GM12878 (cell line): ENCODE data around the gene LEUTX. TPM values are rescaled to one million over a fixed set of nuclear protein-coding genes. Genes with fewer than 3 reads are reported as not detected.

Source experiments
- ATAC-seq: fragments of 200-7000 bp; cut with Tn5 transposase; 3 replicates; pipeline ENCODE4 v1.9.1; 2020; ENCODE audit warnings: mild to moderate bottlenecking, moderate library complexity
- BruUV-seq: library from RNA; stranded (reverse); fragments of 400-500 nt; replicated peaks from 2 replicates; lab custom pipeline; 2021; lab: Mats Ljungman, UMichigan
- CTCF ChIA-PET: fragments of 300-600 bp; sonication (Branson Sonifier 250); formaldehyde crosslinking; extraction: SDS; loops from one replicate; lab custom pipeline; 2021; ENCODE audit warnings: inconsistent platforms; lab: Yijun Ruan, JAX
- POLR2A ChIA-PET: fragments of 350-600 bp; formaldehyde crosslinking; extraction: SDS; loops from one replicate; lab custom pipeline; 2021; ENCODE audit warnings: inconsistent platforms; lab: Charles Lee
- RAD21 ChIA-PET: fragments of 300-600 bp; sonication (Branson Sonifier 250); formaldehyde crosslinking; loops from one replicate; lab custom pipeline; 2023; ENCODE audit warnings: antibody characterized with exemption; ENCODE audit not compliant: unreplicated experiment; lab: Charles Lee
- SMC1A ChIA-PET: fragments of 300-600 bp; sonication (Branson Sonifier 250); formaldehyde crosslinking; loops from one replicate; lab custom pipeline; 2023; ENCODE audit not compliant: unreplicated experiment, uncharacterized antibody; lab: Charles Lee
- DNase-seq: peaks from one replicate; pipeline ENCODE4 v3.0.0-alpha.2; 2011; ENCODE audit warnings: low read depth, low spot score
- FAIRE-seq: peaks from 3 replicates; lab custom pipeline; 2011; peaks lifted over from hg19 to GRCh38; lab: Jason Lieb, UNC
- H2AFZ ChIP-seq: 2 replicates; pipeline ENCODE4 v1.6.0; 2011; ENCODE audit warnings: low read depth, low read length, control low read depth; ENCODE audit not compliant: control insufficient read depth
- H3K27ac ChIP-seq: 2 replicates; pipeline ENCODE4 v1.5.1; 2011; ENCODE audit warnings: control low read depth; ENCODE audit not compliant: control insufficient read depth, insufficient read depth
- H3K27me3 ChIP-seq, 2 experiments: replicated peaks in 1 of 2; 2 replicates each; pipeline versions ENCODE4 v1.6.0 to v1.6.1; 2011; ENCODE audit warnings: low read length in 1 of 2; ENCODE audit not compliant: control insufficient read depth in 2 of 2, insufficient read depth in 2 of 2
- H3K36me3 ChIP-seq, 2 experiments: 2 replicates each; pipeline ENCODE4 v1.5.1; 2011; ENCODE audit warnings: low read length in 1 of 2; ENCODE audit not compliant: control insufficient read depth in 2 of 2, insufficient read depth in 2 of 2
- H3K4me1 ChIP-seq: 2 replicates; pipeline ENCODE4 v1.6.1; 2011; ENCODE audit warnings: mild to moderate bottlenecking, low read length, moderate library complexity, mixed read lengths; ENCODE audit not compliant: control insufficient read depth, insufficient read depth
- H3K4me2 ChIP-seq: 2 replicates; pipeline ENCODE4 v1.6.0; 2011; ENCODE audit warnings: control low read depth; ENCODE audit not compliant: control insufficient read depth, insufficient read depth
- H3K4me3 ChIP-seq: fragments of 200-600 bp; sonication (generic); 2 replicates; pipeline ENCODE4 v1.5.1; 2016
- H3K79me2 ChIP-seq: 2 replicates; pipeline ENCODE4 v1.6.0; 2011; ENCODE audit warnings: low read length; ENCODE audit not compliant: control insufficient read depth, insufficient read depth
- H3K9ac ChIP-seq: 2 replicates; pipeline ENCODE4 v1.8.0; 2011; ENCODE audit warnings: low read length, control low read depth, mixed read lengths; ENCODE audit not compliant: control insufficient read depth, insufficient read depth
- H3K9me3 ChIP-seq: replicated peaks from 3 replicates; pipeline ENCODE4 v1.5.1; 2011; ENCODE audit warnings: mild to moderate bottlenecking, low read length; ENCODE audit not compliant: control insufficient read depth, insufficient read depth
- H4K20me1 ChIP-seq: 2 replicates; pipeline ENCODE4 v1.6.0; 2011; ENCODE audit not compliant: control insufficient read depth, insufficient read depth
- CBX3 ChIP-seq: fragments of 200-600 bp; sonication (generic); IDR thresholded peaks from 2 replicates; pipeline ENCODE4 v1.6.1; 2016; ENCODE audit warnings: low read depth, borderline replicate concordance
- CHD2 ChIP-seq: IDR thresholded peaks from 2 replicates; pipeline ENCODE4 v1.6.1; 2011; ENCODE audit warnings: low read depth, low read length, improper control_type of control experiment, borderline replicate concordance
- HDAC6 ChIP-seq: fragments of 200-600 bp; sonication (generic); IDR thresholded peaks from one replicate; pipeline ENCODE4 v1.8.0; 2017; ENCODE audit warnings: antibody characterized with exemption; ENCODE audit not compliant: unreplicated experiment
- IKZF1 ChIP-seq: fragments of 450-650 bp; conservative IDR thresholded peaks from 2 replicates; pipeline ENCODE4 v1.6.1; 2017; ENCODE audit warnings: antibody characterized with exemption, mild to moderate bottlenecking
- JUND ChIP-seq: IDR thresholded peaks from 2 replicates; pipeline ENCODE4 v1.6.1; 2012; ENCODE audit warnings: low read depth, mild to moderate bottlenecking, low read length, improper control_type of control experiment, moderate library complexity
- MLLT1 ChIP-seq: fragments of 450-650 bp; IDR thresholded peaks from 2 replicates; pipeline ENCODE4 v1.6.1; 2016; ENCODE audit warnings: mild to moderate bottlenecking
- MTA2 ChIP-seq: fragments of 450-650 bp; IDR thresholded peaks from 2 replicates; pipeline ENCODE4 v1.6.1; 2016; ENCODE audit warnings: low read depth, mild to moderate bottlenecking, moderate library complexity
- NFYB ChIP-seq: IDR thresholded peaks from 2 replicates; pipeline ENCODE4 v1.6.1; 2011; ENCODE audit warnings: low read depth, mild to moderate bottlenecking, low read length, improper control_type of control experiment, moderate library complexity; ENCODE audit not compliant: insufficient read depth
- NR2C1 ChIP-seq: fragments of 450-650 bp; IDR thresholded peaks from 2 replicates; pipeline ENCODE4 v1.6.1; 2017; ENCODE audit warnings: antibody characterized with exemption, mild to moderate bottlenecking, moderate library complexity
- PKNOX1 ChIP-seq: fragments of 450-650 bp; IDR thresholded peaks from 2 replicates; pipeline ENCODE4 v1.6.1; 2016; ENCODE audit warnings: mild to moderate bottlenecking
- PML ChIP-seq: IDR thresholded peaks from 2 replicates; pipeline ENCODE4 v1.6.1; 2012; ENCODE audit warnings: low read length, inconsistent platforms
- REST ChIP-seq: IDR thresholded peaks from 2 replicates; pipeline ENCODE4 v1.6.1; 2012; ENCODE audit warnings: mild to moderate bottlenecking, low read depth, low read length
- SIX5 ChIP-seq: IDR thresholded peaks from 2 replicates; pipeline ENCODE4 v1.6.1; 2011; ENCODE audit warnings: mild to moderate bottlenecking, low read depth, low read length, moderate library complexity; ENCODE audit not compliant: severe bottlenecking
- SKIL ChIP-seq: fragments of 450-650 bp; IDR thresholded peaks from 2 replicates; pipeline ENCODE4 v1.6.1; 2017; ENCODE audit warnings: mild to moderate bottlenecking, low read depth, inconsistent platforms; ENCODE audit not compliant: poor library complexity, severe bottlenecking
- SMAD1 ChIP-seq: fragments of 450-650 bp; IDR thresholded peaks from 2 replicates; pipeline ENCODE4 v1.6.1; 2018; ENCODE audit warnings: mild to moderate bottlenecking, low read depth; ENCODE audit not compliant: partially characterized antibody
- SUPT20H ChIP-seq: IDR thresholded peaks from 2 replicates; pipeline ENCODE4 v1.6.1; 2011; ENCODE audit warnings: low read depth, mild to moderate bottlenecking, low read length, moderate library complexity, borderline replicate concordance; ENCODE audit not compliant: control insufficient read depth
- ZNF274 ChIP-seq: IDR thresholded peaks from one replicate; pipeline ENCODE4 v1.8.0; 2011; ENCODE audit not compliant: insufficient read length, insufficient read depth
- WGBS: methylation state at CpG from one replicate; pipeline ENCODE4 v1.1.6; 2016; ENCODE audit warnings: low lambda C conversion rate; ENCODE audit not compliant: insufficient replicate concordance, insufficient coverage; ENCODE audit errors: missing lambda C conversion rate; 5-methylcytosine and 5-hydroxymethylcytosine counted together
- in situ Hi-C: fragments of 300-500 bp; cut with MboI; formaldehyde crosslinking; loops from 9 replicates; pipeline ENCODE4 v1.14.3; 2018; ENCODE audit warnings: mixed read lengths
- intact Hi-C: fragments of 100-400 bp; cut with micrococcal nuclease; formaldehyde crosslinking; loops from one replicate; pipeline ENCODE4 v1.14.2; 2022; ENCODE audit not compliant: unreplicated experiment
- polyA plus RNA-seq, 11 experiments: library from polyadenylated mRNA; depleted of rRNA in 4 of 11; unstranded in 6 of 11; stranded (reverse) in 5 of 11; fragments of >200 nt; fragmentation: Nextera tagmentation in 4 of 11; fragmentation: Illumina TruSeq in 1 of 11; extraction: Ambion mirVana in 4 of 11; extraction: Trizol in 1 of 11; gene quantifications; 1 replicate in 1 of 11; 2 replicates in 10 of 11; pipeline versions ENCODE4 v1.2.1 to v1.2.3, GENCODE V29; 2011 to 2016; ENCODE audit warnings: inconsistent platforms in 2 of 11, missing spikeins in 2 of 11, low read depth in 1 of 11
- total RNA-seq, 4 experiments: library from RNA; depleted of rRNA in 3 of 4; stranded (reverse); fragments of >200 nt in 3 of 4; fragmentation: Illumina TruSeq in 1 of 4; extraction: Trizol in 1 of 4; gene quantifications; 2 replicates each; pipeline versions ENCODE4 v1.2.1 to v1.2.3, GENCODE V29; 2013 to 2021

LEUTX gene
- total and polyA plus RNA-seq, 10 of the 15 experiments (the other 5 are each of a cell fraction or from before 2014, with no cell fraction given): 0.29 to 0.46 (median 0.40) TPM; not detected in 4

GRCh38 chr19:39809368-39809767 is 30.7 kb downstream of the LEUTX start:
- CTCF ChIA-PET: interaction anchor here (1.0 to 1.9 kb wide), 4 partner anchors 17 to 35 kb away, joined by 3 to 13 read pairs (median 9); no protein-coding TSS in a partner anchor
- ATAC-seq (no peak), DNase-seq (no peak), FAIRE-seq (no peak)
- Histone ChIP-seq H2AFZ (no peak overlapping the region), H3K4me3 (no peak overlapping the region), H3K9me3 (no peaks in the 10 kb centered on the region; the same call in 2 of the 3 replicates), H4K20me1 (no peaks in the 10 kb centered on the region), H3K4me1 (no peaks in the 10 kb centered on the region), H3K36me3 (no peaks in the 10 kb centered on the region), H3K9ac (no peak overlapping the region), H3K27ac (no peak overlapping the region), H3K27me3 (no peaks in the 10 kb centered on the region), H3K79me2 (no peaks in the 10 kb centered on the region), H3K4me2 (no peak overlapping the region)
- BruUV-seq: no TSS peak
- in situ Hi-C loops (no loop called here), intact Hi-C loops (no loop called here)
- POLR2A ChIA-PET: interaction anchor here (1.4 kb wide), 1 partner anchor 13 kb away, joined by 3 read pairs; no protein-coding TSS in a partner anchor
- RAD21 ChIA-PET: no interaction called here
- TF ChIP-seq PML: no peak
- no peak for TF ChIP-seq PKNOX1
- no peak for TF ChIP-seq CBX3
- no peak for TF ChIP-seq SIX5
- no peak for TF ChIP-seq MTA2
- no peak for TF ChIP-seq IKZF1
- no peak for TF ChIP-seq SKIL
- TF ChIP-seq SMAD1: no peak
- no peak for TF ChIP-seq JUND
- no peak for TF ChIP-seq CHD2
- no peak for TF ChIP-seq SUPT20H
- no peak for TF ChIP-seq HDAC6
- no peak for TF ChIP-seq REST
- TF ChIP-seq NFYB: no peak
- TF ChIP-seq NR2C1: no peak
- no peak for TF ChIP-seq ZNF274
- TF ChIP-seq MLLT1: no peak
- SMC1A ChIA-PET: interaction anchor here (1.4 to 3.4 kb wide), 3 partner anchors 17 to 135 kb away, joined by 3 to 22 read pairs (median 5); no protein-coding TSS in a partner anchor
- 73% methylated on average over 4 of the region's 4 CpGs for WGBS
